ENCODE data around the gene CFAP161. TPM values are rescaled to one million over a fixed set of nuclear protein-coding genes. Genes with fewer than 3 reads are reported as not detected.

The CFAP161 gene
- total and polyA plus RNA-seq, 5 donors, result 0.32 to 1.3 (median 0.34) TPM

GRCh38 chr15:81182756-81183438, 48.8 kb downstream of the CFAP161 start:
- DNase-seq, result peak in 2 of 3 donors; percentile 61 to 66
- 32% methylated on average over 13 of the region's 13 CpGs for WGBS
- H3K4me1 ChIP-seq (ENCODE audit: control insufficient read depth, insufficient read depth, low read length), result no peaks in the 10 kb centered on the region

GRCh38 chr15:81183439-81183775, 49.3 kb downstream of the CFAP161 start:
- ATAC-seq, result no peak
- no peak for DNase-seq
- H3K27me3 ChIP-seq (ENCODE audit: control insufficient read depth, insufficient read depth), result no peaks in the 10 kb centered on the region
- no peaks in the 10 kb centered on the region for H3K4me1 ChIP-seq (ENCODE audit: control insufficient read depth, insufficient read depth, low read length)
- peak overlapping the region; percentile 2 for H3K4me3 ChIP-seq (ENCODE audit: low read length)
- intact Hi-C loops (cut with DNase I), result no loop called here
- WGBS, result 64% methylated on average over 4 of the region's 4 CpGs
- H3K27ac ChIP-seq (ENCODE audit: low read length), result peak overlapping the region; percentile 54
- no peaks in the 10 kb centered on the region for H3K9me3 ChIP-seq (ENCODE audit: control insufficient read depth, low read length)

More at GRCh38 chr15:81182756-81183438, 48.8 kb downstream of the CFAP161 start:
- Histone ChIP-seq H3K4me3 (ENCODE audit: low read length) (peak overlapping the region; percentile 2), H3K27ac (ENCODE audit: low read length) (peak overlapping the region; percentile 49), H3K27me3 (ENCODE audit: control insufficient read depth, insufficient read depth) (no peaks in the 10 kb centered on the region), H3K9me3 (ENCODE audit: control insufficient read depth, low read length) (no peaks in the 10 kb centered on the region)
- intact Hi-C loops (cut with DNase I), result no loop called here
- peak; percentile 66 to 73 for ATAC-seq

GRCh38 chr15:81184188-81184587, 50.1 kb downstream of the CFAP161 start:
- DNase-seq (peak in 1 of 3 donors; percentile 35), ATAC-seq (peak in 1 of 2 donors; percentile 38)
- intact Hi-C loops (cut with DNase I), result no loop called here
- Histone ChIP-seq H3K4me1 (ENCODE audit: control insufficient read depth, insufficient read depth, low read length) (no peaks in the 10 kb centered on the region), H3K4me3 (ENCODE audit: low read length) (no peak overlapping the region), H3K27me3 (ENCODE audit: control insufficient read depth, insufficient read depth) (no peaks in the 10 kb centered on the region), H3K9me3 (ENCODE audit: control insufficient read depth, low read length) (no peaks in the 10 kb centered on the region), H3K27ac (ENCODE audit: low read length) (no peak overlapping the region)
- WGBS, result 66% methylated on average over 5 of the region's 5 CpGs

GRCh38 chr15:81185631-81186295, 51.7 kb downstream of the CFAP161 start:
- no peak overlapping the region for H3K4me3 ChIP-seq (ENCODE audit: low read length)
- DNase-seq (no peak), ATAC-seq (no peak)
- H3K9me3 ChIP-seq (ENCODE audit: control insufficient read depth, low read length), result no peaks in the 10 kb centered on the region
- H3K27ac ChIP-seq (ENCODE audit: low read length), result no peak overlapping the region
- intact Hi-C loops (cut with DNase I), result no loop called here
- WGBS, result 82% methylated on average over 5 of the region's 5 CpGs
- no peaks in the 10 kb centered on the region for H3K27me3 ChIP-seq (ENCODE audit: control insufficient read depth, insufficient read depth)
- peaks cover 2% of the 10 kb centered on the region for H3K4me1 ChIP-seq (ENCODE audit: control insufficient read depth, insufficient read depth, low read length)

- no peak for ATAC-seq
- 91% methylated on average over 8 of the region's 8 CpGs for WGBS
- H3K27ac ChIP-seq (ENCODE audit: low read length), result no peak overlapping the region
- intact Hi-C loops (cut with DNase I), result no loop called here
- no peak overlapping the region for H3K4me3 ChIP-seq (ENCODE audit: low read length)
- H3K27me3 ChIP-seq (ENCODE audit: control insufficient read depth, insufficient read depth), result no peaks in the 10 kb centered on the region
- no peaks in the 10 kb centered on the region for H3K9me3 ChIP-seq (ENCODE audit: control insufficient read depth, low read length)
- DNase-seq, result no peak
- peaks cover 2% of the 10 kb centered on the region for H3K4me1 ChIP-seq (ENCODE audit: control insufficient read depth, insufficient read depth, low read length)
Observed at GRCh38 chr15:81188354-81188753, 54.3 kb downstream of the CFAP161 start.

- intact Hi-C loops (cut with DNase I), result no loop called here
- WGBS, result 47% methylated on average over 11 of the region's 11 CpGs
- DNase-seq, result peak; percentile 82 to 93 (median 88)
- Histone ChIP-seq H3K27ac (ENCODE audit: low read length) (peak overlapping the region; percentile 64), H3K4me1 (ENCODE audit: control insufficient read depth, insufficient read depth, low read length) (peaks cover 2% of the 10 kb centered on the region), H3K9me3 (ENCODE audit: control insufficient read depth, low read length) (no peaks in the 10 kb centered on the region), H3K27me3 (ENCODE audit: control insufficient read depth, insufficient read depth) (no peaks in the 10 kb centered on the region), H3K4me3 (ENCODE audit: low read length) (no peak overlapping the region)
- ATAC-seq, result peak; percentile 90 to 91
Observed at GRCh38 chr15:81189583-81190283, 55.7 kb downstream of the CFAP161 start.

- peak in 1 of 3 donors; percentile 57 for DNase-seq
- peak in 1 of 2 donors; percentile 55 for ATAC-seq
- no peak overlapping the region for H3K4me3 ChIP-seq (ENCODE audit: low read length)
- intact Hi-C loops (cut with DNase I), result no loop called here
- peaks cover 2% of the 10 kb centered on the region for H3K4me1 ChIP-seq (ENCODE audit: control insufficient read depth, insufficient read depth, low read length)
- 77% methylated on average over 3 of the region's 3 CpGs for WGBS
- peak overlapping the region; percentile 61 for H3K27ac ChIP-seq (ENCODE audit: low read length)
- H3K9me3 ChIP-seq (ENCODE audit: control insufficient read depth, low read length), result no peaks in the 10 kb centered on the region
- no peaks in the 10 kb centered on the region for H3K27me3 ChIP-seq (ENCODE audit: control insufficient read depth, insufficient read depth)
Observed at GRCh38 chr15:81190922-81191507, 56.9 kb downstream of the CFAP161 start.

GRCh38 chr15:81191701-81192100, 57.6 kb downstream of the CFAP161 start:
- intact Hi-C loops (cut with DNase I), result no loop called here
- H3K27ac ChIP-seq (ENCODE audit: low read length), result peak overlapping the region; percentile 61
- WGBS, result 93% methylated on average over 3 of the region's 3 CpGs

GRCh38 chr15:81194723-81195122, 60.7 kb downstream of the CFAP161 start:
- H3K27me3 ChIP-seq (ENCODE audit: control insufficient read depth, insufficient read depth), result no peaks in the 10 kb centered on the region
- H3K4me3 ChIP-seq (ENCODE audit: low read length), result no peak overlapping the region
- 83% methylated on average over 5 of the region's 5 CpGs for WGBS
- DNase-seq (no peak), ATAC-seq (no peak)
- intact Hi-C loops (cut with DNase I), result no loop called here
- H3K4me1 ChIP-seq (ENCODE audit: control insufficient read depth, insufficient read depth, low read length), result peaks cover 2% of the 10 kb centered on the region
- H3K9me3 ChIP-seq (ENCODE audit: control insufficient read depth, low read length), result no peaks in the 10 kb centered on the region
- H3K27ac ChIP-seq (ENCODE audit: low read length), result no peak overlapping the region

More at GRCh38 chr15:81191701-81192100, 57.6 kb downstream of the CFAP161 start:
- DNase-seq (no peak), ATAC-seq (no peak)
- no peaks in the 10 kb centered on the region for H3K9me3 ChIP-seq (ENCODE audit: control insufficient read depth, low read length)
- H3K27me3 ChIP-seq (ENCODE audit: control insufficient read depth, insufficient read depth), result no peaks in the 10 kb centered on the region
- peaks cover 2% of the 10 kb centered on the region for H3K4me1 ChIP-seq (ENCODE audit: control insufficient read depth, insufficient read depth, low read length)
- no peak overlapping the region for H3K4me3 ChIP-seq (ENCODE audit: low read length)

GRCh38 chr15:81195339-81195864, 61.3 kb downstream of the CFAP161 start:
- WGBS, result 61% methylated on average over 8 of the region's 8 CpGs
- no peak overlapping the region for H3K4me3 ChIP-seq (ENCODE audit: low read length)
- intact Hi-C loops (cut with DNase I), result no loop called here
- H3K4me1 ChIP-seq (ENCODE audit: control insufficient read depth, insufficient read depth, low read length), result no peaks in the 10 kb centered on the region
- no peaks in the 10 kb centered on the region for H3K9me3 ChIP-seq (ENCODE audit: control insufficient read depth, low read length)
- H3K27ac ChIP-seq (ENCODE audit: low read length), result no peak overlapping the region
- H3K27me3 ChIP-seq (ENCODE audit: control insufficient read depth, insufficient read depth), result no peaks in the 10 kb centered on the region
- DNase-seq (no peak), ATAC-seq (peak in 1 of 2 donors; percentile 40)
